DND-41 (cell line): ENCODE measurements around the gene HACL1.

Experiments used
- CTCF ChIP-seq: IDR thresholded peaks from 2 replicates; pipeline ENCODE4 v1.5.1; 2012; ENCODE audit warnings: borderline replicate concordance, low read length, moderate library complexity, mild to moderate bottlenecking; ENCODE audit not compliant: poor library complexity, severe bottlenecking; ENCODE audit errors: extremely low read depth
- EZH2 ChIP-seq: IDR thresholded peaks from 3 replicates; pipeline ENCODE4 v1.6.1; 2012; ENCODE audit warnings: borderline replicate concordance, low read depth, mild to moderate bottlenecking, moderate library complexity, low read length, inconsistent platforms; ENCODE audit not compliant: severe bottlenecking

- TF ChIP-seq CTCF (no peak), EZH2 (no peak)
Measured at GRCh38 chr3:15646851-15647511, 45.6 kb upstream of the HACL1 start.
